H4 (cell line): ENCODE measurements around the gene MESD. TPM values are rescaled to one million over a fixed set of nuclear protein-coding genes. Genes with fewer than 3 reads are reported as not detected.
A peak's percentile ranks its signal among the peaks of the same experiment; 100 is the strongest.

Experiments used
- DNase-seq: peaks from one replicate; pipeline ENCODE4 v3.0.0-alpha.2; 2015; ENCODE audit warnings: low spot score
- total RNA-seq: library from RNA; depleted of rRNA; stranded (reverse); fragments of >200 nt; shearing (Covaris generic); gene quantifications from 2 replicates; pipeline ENCODE4 v1.2.3, GENCODE V29; 2014

The MESD gene
- total RNA-seq, 1 experiment from 2014 or later: 28.9 TPM

DNA sequence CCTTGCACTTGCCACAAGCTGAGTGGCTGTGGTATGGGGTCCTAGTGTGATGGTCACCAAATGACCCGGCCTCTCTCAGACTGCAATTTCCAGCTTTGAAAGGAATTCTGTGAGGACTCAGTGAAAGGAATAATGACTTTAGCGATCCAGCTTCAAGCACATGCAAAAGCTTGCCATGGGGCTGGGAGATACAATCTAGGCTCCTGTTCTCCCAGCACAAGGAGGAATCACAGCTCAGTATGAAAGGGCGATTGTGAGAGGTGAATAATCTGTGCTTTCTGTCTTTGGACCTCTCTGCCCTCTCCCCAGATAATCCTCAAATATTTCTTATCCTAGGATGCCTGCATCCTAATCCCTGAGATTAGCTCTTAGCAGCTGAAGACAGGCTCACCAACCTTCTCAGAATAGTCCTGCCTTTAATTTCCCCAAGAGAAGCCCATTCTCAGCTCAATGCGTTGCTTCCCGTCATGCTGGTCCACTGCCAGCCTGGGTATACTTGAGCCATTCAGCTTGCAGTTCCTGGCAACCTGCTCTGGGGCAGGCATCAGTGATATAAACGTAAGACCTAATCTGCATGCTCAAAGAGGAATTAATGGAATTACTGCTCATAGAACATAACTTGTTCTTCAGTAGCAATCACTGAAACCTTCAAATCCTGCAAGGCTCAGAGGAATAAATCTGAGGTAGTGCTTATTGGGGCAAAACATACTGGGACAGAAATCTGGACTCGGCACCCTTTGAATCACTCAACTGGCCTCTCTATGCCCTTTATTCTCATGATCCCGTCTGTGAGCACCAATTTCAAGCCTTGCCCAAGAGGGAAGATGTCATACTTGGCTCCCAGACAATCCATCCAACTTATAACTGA is 26.2 kb upstream of the MESD start:
- DNase-seq: no peak

DNA sequence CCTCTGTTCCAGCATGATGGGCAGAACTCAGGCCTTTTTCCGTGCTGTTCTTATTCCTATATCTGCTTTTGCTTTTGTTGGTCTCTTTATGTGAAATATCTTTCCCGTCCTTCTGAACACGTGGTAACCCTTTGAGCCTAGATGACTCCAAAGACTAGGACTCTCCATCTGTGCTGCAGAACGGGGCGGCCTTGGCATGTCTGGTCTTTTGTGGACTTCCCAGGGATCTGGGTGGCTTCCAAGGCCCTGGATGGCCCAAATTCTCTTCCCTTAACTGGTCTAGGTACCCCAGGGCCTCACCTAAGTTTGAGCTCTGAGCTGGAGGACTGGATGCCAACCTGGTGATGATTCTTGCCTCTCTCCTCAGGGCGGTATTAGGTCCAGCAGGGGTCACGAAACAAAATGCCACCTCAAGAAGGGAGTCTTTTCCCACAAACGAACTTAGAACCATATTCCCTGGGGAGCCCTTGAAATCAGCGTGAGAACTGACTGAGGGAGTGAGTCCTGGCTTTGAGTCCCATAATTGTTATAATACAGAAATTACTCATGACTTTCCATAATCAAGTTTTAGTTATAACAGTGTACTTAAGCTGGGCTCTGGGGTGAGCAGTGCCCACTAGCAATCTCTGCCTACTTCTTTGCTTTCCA is 25.0 kb upstream of the MESD start:
- no peak for DNase-seq

DNA sequence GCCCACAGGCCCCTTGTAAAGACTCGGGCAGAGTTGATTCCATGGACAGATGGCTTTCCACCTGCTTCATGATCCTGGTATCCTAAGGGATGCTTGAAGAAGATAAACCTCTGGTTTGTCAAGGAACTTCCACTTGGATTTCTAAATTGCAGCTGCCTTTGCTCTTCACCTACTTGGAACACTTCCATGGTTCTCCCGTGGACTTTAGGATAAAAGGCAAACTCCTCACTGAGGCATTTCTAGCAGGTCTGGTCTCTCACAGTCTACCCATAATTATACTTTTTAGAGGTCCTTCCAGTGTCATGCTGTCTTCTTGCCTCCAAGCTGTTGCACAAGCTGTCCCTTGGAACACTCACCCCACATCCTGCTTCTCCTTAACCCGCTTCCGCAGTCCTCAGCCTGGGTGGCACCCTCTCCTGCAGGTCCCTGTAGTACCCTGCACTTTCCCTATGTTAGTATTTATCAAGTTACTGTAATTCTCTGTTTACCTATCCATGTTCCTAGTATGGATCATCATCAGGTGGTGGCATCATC is 23.8 kb upstream of the MESD start:
- DNase-seq: no peak

DNA sequence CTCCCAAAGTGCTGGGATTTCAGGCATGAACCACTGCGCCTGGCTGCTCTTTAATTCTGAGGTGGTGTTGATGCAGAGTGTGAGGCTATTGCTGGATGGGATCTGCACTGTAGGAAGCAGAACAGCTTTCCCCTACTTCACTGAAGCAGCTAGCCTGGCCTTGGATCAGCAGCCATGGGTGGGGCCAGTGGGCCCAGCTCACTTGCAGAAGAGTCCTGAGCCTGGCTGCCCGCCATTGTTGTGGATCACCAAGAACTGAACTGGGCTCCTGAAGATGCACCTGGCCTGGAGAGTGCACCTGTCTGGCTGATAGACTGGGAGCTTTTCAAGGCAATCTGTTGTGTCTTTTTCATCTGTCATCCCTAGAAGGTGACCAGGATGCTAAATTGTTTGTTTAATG is 23.0 kb upstream of the MESD start:
- no peak for DNase-seq

DNA sequence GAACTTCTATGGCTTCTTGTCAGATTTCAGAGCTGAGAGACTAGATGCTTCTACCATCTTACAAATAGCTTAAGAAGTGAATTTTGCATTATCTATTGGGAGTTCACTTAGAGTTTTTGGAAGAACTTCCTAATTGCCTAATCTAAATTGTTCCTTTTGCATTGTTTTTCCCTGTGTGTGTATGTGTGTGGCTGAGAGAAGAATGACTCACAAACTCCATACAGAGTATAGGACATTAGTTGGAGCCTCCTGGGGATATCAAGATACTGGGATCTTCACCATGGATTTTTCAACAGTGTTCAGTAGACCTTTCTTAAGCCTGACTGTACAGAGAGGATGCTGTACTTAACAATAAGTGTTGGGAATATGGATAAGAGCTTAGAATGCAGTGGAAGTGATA is 22.0 kb upstream of the MESD start:
- no peak for DNase-seq

DNA sequence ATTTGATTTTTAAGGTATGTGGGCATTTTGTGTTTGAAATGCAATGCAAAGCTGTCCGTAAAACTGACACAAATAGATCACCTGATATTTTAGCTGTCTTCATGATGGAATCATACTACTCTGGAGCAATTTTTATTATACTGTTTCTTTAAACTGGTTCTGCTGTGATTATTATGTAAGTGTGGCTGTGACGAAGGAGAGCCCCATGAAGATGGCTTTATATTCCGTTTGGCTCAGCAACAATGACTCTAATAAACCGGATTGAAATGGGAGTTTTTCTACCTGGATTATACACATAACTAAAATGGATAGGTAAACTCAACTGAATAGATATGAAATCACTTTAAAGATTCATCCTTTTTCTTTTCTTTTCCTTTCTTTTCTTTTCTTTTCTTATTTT is 20.5 kb upstream of the MESD start:
- no peak for DNase-seq

DNA sequence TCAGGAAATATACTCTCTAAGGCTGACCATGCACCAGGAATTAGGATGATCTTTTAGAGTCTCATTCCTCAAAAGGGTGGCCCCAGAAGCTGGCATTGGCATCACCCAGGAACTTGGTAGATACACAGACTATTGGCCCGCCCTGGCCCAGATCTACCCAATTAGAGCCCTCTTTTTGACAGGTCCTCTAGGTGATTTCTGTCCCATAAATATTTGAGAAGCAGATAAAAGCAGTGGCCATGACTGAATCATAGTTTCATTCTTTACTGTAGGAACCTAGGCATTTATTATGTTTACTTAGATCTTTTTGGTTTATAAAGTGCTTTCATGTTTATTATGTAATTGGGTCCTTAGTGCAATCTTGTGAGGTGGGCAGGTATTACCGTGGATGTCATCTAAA is 18.7 kb upstream of the MESD start:
- no peak for DNase-seq

DNA sequence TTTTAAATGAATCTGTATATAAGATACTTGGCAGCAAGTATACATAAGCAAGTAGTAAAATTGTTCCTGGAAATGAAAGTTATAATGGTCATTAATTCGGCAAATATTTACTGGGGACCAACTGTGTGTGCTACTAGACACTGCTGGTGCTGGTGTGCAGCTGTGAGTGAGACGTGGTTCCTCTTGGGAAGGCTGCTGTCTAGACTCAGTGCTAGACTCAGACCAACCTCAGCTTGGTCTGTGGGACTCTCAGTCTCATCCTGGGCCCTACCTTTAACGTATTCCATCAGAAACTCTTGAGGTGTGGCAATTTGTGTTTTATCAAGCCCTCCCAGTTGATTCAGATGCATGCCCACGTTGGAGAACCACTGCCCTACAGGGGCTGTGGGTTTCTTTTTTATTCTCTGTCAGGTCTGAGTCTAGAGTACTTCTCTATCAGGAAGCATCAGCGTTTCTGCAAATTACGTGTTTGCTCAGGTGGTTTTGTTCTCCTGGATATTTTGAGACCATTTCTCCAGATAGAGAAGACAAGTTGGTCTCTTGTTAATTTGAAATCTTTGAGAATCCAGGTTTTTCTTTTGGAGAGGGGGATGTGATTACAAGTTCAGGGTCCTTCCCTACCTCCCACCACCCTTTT is 17.9 kb upstream of the MESD start:
- no peak for DNase-seq

DNA sequence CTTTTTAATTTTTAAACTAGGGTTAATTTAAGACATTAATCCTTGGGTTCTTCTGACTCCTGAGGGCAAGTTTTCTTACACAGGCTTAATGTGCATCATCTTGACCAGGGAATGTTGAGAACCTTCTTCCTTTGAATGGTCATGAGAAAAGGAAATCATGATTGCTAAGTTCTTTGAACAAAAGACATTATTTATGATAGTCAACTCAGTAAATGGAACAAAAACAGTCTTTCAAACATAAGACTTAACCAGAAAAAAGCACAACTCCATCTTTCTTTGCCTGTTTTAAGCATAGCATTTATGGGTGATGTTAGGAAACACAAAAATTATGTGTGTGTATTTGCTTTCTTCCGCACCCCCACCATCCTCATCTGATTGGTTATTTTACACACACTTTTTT is 16.5 kb upstream of the MESD start:
- DNase-seq: no peak

DNA sequence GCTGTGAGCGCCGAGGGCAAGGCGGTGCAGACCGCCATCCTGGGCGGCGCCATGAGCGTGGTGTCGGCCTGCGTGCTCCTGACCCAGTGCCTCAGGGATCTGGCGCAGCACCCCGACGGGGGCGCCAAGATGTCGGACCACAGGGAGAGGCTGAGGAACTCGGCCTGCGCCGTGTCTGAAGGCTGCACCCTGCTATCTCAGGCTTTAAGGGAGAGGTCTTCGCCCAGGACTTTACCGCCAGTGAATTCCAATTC is 13.4 kb upstream of the MESD start:
- DNase-seq: no peak

DNA sequence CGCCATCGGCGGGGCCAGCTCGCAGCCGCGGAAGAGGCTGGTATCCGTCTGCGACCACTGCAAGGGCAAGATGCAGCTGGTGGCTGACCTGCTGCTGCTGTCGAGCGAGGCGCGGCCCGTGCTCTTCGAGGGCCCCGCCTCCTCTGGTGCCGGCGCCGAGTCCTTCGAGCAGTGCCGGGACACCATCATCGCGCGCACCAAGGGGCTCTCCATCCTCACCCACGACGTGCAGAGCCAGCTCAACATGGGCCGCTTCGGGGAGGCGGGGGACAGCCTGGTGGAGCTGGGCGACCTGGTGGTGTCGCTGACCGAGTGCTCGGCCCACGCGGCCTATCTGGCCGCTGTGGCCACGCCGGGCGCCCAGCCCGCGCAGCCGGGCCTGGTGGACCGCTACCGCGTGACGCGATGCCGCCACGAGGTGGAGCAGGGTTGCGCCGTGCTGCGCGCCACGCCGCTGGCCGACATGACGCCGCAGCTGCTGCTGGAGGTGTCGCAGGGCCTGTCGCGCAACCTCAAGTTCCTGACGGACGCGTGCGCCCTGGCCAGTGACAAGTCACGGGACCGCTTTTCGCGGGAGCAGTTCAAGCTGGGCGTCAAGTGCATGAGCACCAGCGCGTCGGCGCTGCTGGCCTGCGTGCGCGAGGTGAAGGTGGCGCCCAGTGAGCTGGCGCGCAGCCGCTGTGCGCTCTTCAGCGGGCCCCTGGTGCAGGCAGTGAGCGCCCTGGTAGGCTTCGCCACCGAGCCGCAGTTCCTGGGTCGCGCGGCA is 12.9 kb upstream of the MESD start:
- DNase-seq: no peak

DNA sequence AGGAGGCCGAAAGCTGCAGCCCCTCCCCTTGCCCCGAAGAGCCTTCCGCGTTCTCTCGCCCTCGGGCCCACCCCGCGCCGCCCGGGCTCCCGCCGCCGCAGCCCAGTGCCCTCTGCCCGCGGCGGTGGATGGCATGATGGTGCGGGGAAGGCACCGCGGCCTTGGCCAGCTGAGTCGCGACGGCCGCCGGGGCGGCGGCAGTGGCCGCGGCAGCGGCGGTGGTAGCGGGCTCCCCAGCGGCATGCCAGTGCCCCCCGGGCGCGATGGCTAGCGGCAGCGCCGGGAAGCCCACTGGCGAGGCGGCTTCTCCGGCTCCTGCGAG is 12.4 kb upstream of the MESD start:
- DNase-seq: no peak

DNA sequence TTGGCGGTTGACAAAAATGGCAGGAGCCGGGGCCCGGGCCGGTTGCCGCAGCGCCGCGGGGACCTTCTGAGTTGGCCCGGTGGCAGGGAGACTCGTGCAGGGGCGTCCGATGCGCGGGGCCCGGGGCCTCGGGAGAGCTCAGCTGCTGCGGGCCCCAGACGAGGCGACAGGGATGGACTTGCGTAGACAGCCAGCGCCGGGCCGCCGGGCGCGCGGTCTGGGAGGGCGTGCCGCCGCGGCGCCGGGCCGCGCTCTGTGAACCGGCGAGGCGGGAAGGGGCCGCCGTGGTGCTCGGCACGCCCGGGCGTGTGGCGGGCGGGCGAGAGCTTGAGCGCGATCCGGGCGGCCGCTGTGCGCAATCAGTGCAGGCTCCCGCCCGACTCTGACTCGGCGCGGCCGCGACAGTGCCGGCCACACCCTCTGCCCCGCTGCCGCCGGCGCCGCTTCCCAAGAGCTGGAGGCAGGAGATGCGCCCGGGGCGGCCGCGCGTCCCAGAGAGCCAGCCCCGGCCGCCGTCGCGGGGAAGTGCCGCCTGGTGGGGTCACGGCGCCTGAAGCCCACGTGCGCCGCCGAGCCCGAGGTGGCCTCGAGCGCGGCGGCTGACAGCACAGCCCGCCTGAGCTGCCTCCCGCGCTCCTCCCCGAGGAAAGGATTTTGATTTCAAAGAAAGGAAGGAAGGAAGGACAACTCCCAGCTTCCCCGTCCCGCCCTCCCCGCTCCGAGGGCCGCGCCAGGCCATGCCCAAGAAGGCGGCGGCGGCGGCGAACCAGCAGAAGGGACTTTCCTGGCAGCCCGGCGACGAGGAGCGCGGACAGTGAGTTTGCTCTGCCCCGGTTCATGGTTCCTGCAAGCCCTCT is 11.8 kb upstream of the MESD start:
- DNase-seq: no peak

DNA sequence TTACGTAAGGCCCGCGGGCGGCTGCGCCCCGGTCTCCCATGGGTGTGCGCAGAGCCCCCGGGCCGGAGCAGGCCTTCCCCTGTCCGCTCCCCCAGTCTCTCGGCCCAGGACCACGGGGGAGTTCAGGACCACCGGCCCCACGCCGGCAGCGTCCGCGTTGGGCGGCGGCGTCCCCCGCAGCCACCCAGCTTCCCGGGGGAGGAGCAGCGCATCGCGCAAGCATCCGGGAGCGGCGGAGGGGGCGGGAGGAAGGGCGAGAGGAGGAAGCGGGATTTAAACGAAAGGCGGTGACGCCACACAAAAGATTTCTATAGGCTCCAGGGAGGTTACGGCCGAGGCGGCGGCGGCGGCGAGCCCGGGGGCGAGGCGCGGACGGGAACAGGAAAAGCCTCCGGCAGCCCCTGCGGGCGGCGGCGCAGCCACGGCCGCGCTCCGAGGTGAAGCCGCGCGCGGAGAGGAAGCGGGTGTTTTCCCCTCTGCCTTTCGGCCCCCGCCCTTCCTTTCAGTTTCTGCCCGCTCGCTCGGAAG is 11.1 kb upstream of the MESD start, which contains the start of gene TLNRD1:
Gene TLNRD1 (plus strand): TSS at position 300 of the 528 bp plus-strand sequence. CDS start 1,349 bp downstream, outside the sequence.
- DNase-seq: peak; percentile 86

DNA sequence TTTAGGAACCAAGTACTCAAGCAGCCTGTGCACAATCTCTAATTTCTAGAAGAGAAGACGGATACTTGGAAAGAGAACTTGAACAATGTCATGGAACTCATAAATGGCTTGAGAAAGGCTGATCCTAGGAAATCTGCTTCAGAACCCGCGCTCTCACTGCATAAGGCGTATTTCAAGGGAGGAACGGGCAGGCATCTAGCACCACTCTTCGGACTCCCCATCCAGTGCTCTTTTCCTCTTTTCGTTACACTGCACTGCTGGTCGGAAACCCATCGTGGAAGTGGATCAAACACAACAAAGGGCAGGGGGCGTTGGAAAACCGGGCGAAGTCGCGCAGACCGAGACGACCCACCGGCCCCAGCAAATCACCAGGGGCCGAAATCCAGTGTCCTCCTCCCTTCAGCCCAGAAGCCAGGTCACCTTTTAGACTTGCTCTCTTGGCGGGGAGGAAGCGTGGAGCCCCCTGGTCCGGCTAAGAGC is 10.6 kb upstream of the MESD start:
- DNase-seq: no peak

DNA sequence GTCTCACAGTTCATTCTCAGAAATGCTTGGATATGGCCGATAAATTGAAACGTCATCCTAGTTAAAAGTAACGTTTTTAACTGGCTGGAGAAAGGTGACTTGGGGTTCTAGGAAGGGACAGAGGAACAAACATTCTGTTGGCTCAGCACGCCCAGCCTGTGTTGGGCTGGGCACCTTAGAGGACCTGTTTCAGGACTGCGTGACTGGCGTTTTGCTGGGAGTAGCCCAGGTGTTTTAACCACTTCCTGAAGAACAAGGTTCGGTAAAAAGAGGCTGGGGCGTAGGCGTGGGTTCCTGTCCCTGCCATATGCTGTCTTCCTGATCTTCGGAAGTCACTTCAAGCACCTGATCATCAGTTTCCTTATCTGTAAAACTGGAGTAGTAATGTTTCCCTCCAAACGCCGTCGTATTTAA is 10.0 kb upstream of the MESD start:
- no peak for DNase-seq

DNA sequence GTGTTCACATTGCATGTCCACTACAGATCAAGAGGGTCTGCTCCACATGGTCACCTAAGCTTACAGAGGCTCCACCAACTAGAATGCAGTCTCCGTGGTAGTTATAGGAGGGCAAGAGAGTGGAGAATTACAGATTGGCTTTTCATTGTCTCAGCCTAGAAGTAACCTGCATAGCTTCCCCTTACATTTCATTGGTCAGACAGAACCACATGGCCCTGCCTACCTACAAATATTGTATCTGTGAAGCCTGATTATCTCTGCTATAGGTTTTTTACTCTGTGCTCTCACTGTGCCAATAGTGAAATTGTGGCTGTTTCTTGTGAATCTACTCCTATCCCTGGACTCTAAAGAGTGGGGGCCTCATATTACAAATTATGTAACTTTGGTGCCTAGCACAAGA is 8.6 kb upstream of the MESD start:
- no peak for DNase-seq

DNA sequence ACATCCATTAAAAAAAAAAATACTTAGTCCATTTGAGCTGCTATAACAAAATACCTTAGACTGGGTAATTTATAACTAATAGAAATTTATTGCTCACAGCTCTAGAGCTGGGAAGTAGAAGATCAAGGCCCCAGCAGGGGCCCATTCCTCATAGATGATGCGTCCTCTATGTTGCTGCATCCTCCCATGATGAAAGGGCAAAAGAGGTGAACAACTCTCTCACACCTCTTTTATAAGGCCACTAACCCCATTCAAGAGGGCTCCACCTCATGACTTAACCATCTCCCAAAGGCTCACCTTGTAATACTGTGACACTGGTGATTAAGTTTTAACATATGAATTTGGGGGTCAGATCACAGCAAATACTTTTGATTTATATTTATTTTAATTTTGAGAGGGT is 8.1 kb upstream of the MESD start:
- no peak for DNase-seq

DNA sequence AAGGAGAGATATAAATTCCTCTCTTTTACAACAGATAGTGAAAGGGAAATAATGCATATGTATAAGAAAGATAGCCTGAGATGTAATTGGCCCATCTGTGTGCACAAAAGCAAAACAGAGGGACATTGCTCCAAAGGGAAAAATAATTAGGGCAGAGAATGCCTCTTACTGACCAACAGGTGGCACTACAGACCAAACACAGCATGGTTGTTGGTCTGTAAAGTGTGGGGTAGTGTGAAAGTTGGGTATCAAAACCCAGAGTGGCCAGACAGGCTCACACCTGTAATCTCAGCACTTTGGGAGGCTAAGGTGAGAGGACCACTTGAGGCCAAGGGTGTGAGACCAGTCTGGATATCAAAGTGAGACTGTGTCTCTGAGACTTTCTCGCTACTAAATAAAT is 6.6 kb upstream of the MESD start:
- DNase-seq: no peak

DNA sequence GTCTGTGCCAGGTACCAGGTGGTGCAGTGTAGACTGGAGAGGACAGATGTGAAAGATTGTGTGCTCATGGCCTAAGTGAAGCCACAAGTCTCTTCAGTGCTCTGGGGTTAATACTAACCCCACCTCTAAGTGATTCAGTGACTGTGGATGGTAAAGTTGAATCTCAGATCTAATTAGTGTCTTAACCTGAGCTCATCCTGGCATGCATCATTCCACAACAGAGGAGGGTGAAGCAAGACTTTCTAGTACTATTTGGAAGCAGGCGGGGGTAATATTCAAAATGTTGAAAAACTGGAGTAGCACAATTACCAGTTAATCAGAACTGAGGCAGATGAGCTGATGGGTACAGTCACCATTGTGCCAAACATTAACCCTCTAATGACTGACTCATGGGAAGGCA is 2.8 kb upstream of the MESD start:
- no peak for DNase-seq

DNA sequence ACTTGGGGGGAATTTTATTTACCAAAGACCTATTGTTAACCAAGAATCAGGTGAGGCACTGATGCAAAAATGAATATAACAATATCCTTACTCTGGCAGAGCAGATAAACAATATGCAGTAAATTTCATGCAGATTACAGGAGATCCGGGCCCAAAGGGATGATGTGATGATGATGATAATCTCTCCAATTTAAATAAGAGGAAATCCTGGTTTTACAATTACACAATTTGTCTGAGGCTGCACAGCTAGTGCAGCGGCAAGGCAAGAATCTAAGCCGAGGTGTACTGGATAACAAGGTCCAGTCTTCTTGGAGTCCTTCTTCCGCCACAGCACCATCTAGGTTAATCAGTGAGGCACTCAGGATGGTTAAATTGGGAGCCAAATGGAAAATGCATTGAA is 2.4 kb upstream of the MESD start:
- no peak for DNase-seq
